Suppressor macrophage treated with lipopolysaccharide for 4 hours (primary cell): ENCODE data around the gene STARD7.
"Not testable (repeated sequence)": the region's sequence is repeated elsewhere in the genome, so short reads cannot be mapped to it uniquely, and the experiment has no call there.

ENCODE experiments used
- DNase-seq: peaks from one replicate; pipeline ENCODE4 v3.0.0-alpha.2; 2020

The STARD7 gene

GRCh38 chr2:96160366-96160765 is 48.3 kb downstream of the STARD7 start:
- DNase-seq = not testable (repeated sequence)

- no peak for DNase-seq
These were observed 49.4 kb downstream of the STARD7 start for GRCh38 chr2:96159084-96159830.

GRCh38 chr2:96158554-96158940 is 50.1 kb downstream of the STARD7 start:
- no peak for DNase-seq

GRCh38 chr2:96157649-96158553 is 50.7 kb downstream of the STARD7 start:
- peak; percentile 94 for DNase-seq

- no peak for DNase-seq
These were observed 51.5 kb downstream of the STARD7 start for GRCh38 chr2:96156926-96157648.

GRCh38 chr2:96156011-96156820 is 52.4 kb downstream of the STARD7 start:
- DNase-seq = no peak

- no peak for DNase-seq
These were observed 53.9 kb downstream of the STARD7 start for GRCh38 chr2:96154506-96155380.

GRCh38 chr2:96153991-96154431 is 54.6 kb downstream of the STARD7 start:
- DNase-seq = no peak

GRCh38 chr2:96153291-96153713 is 55.3 kb downstream of the STARD7 start:
- no peak for DNase-seq

GRCh38 chr2:96152304-96153161 is 56.1 kb downstream of the STARD7 start:
- no peak for DNase-seq

- DNase-seq = no peak
These were observed 56.9 kb downstream of the STARD7 start for GRCh38 chr2:96151595-96152303.

- no peak for DNase-seq
These were observed 57.6 kb downstream of the STARD7 start for GRCh38 chr2:96150791-96151594.

GRCh38 chr2:96150007-96150640 is 58.5 kb downstream of the STARD7 start:
- no peak for DNase-seq

GRCh38 chr2:96148410-96149217 is 60.0 kb downstream of the STARD7 start:
- peak; percentile 93 for DNase-seq

GRCh38 chr2:96147593-96148201 is 60.9 kb downstream of the STARD7 start:
- DNase-seq = no peak

- no peak for DNase-seq
These were observed 61.6 kb downstream of the STARD7 start for GRCh38 chr2:96146881-96147592.
